CD4-positive, alpha-beta T cell treated with Interleukin-12 subunit alpha and Interleukin-12 subunit beta, for 1 hour (primary cell): ENCODE results near the gene MPRIP.

Experiments
- DNase-seq: peaks from one replicate; pipeline ENCODE4 v3.0.0-alpha.2; 2020

Gene MPRIP

GRCh38 chr17:17221329-17221728 is 179.1 kb downstream of the MPRIP start:
- DNase-seq, result no peak

GRCh38 chr17:17223736-17224135 is 181.5 kb downstream of the MPRIP start:
- no peak for DNase-seq

- no peak for DNase-seq
Observed at GRCh38 chr17:17224137-17224536, 181.9 kb downstream of the MPRIP start.

GRCh38 chr17:17225901-17226300 is 183.6 kb downstream of the MPRIP start:
- no peak for DNase-seq

- DNase-seq, result no peak
Observed at GRCh38 chr17:17226451-17227265, 184.4 kb downstream of the MPRIP start.

GRCh38 chr17:17227608-17228520 is 185.6 kb downstream of the MPRIP start:
- DNase-seq, result no peak

- no peak for DNase-seq
Observed at GRCh38 chr17:17228521-17229279, 186.4 kb downstream of the MPRIP start.

GRCh38 chr17:17229416-17230384 is 187.4 kb downstream of the MPRIP start:
- DNase-seq, result no peak

- DNase-seq, result no peak
Observed at GRCh38 chr17:17231621-17232302, 189.5 kb downstream of the MPRIP start.

- DNase-seq, result no peak
Observed at GRCh38 chr17:17232303-17232621, 190.0 kb downstream of the MPRIP start.

- no peak for DNase-seq
Observed at GRCh38 chr17:17235212-17236174, 193.2 kb downstream of the MPRIP start.

- peak; percentile 2 for DNase-seq
Observed at GRCh38 chr17:17236295-17237025, 194.2 kb downstream of the MPRIP start.

- DNase-seq, result peak; percentile 90
Observed at GRCh38 chr17:17237026-17237799, 195.0 kb downstream of the MPRIP start, which contains the start of gene FLCN. FLCN (minus strand) TSS chr17:17237168; CDS start chr17:17228137, 9,031 bp downstream.

GRCh38 chr17:17239832-17240231 is 197.6 kb downstream of the MPRIP start:
- DNase-seq, result no peak

- no peak for DNase-seq
Observed at GRCh38 chr17:17241656-17242055, 199.4 kb downstream of the MPRIP start.

GRCh38 chr17:17242246-17242645 is 200.0 kb downstream of the MPRIP start:
- DNase-seq, result no peak
